Spleen (tissue), 7 donors: Measurements from ENCODE around the gene GLOD5.

Experiments
- POLR2A ChIP-seq, 3 donors: fragments of 450-650 bp; IDR thresholded peaks; one replicate each; pipeline ENCODE4 v1.5.1; 2017; ENCODE audit warnings: antibody characterized with exemption in 3 of 3, mild to moderate bottlenecking in 1 of 3
- TF ChIP-seq, protein P1 (sequence below), 11 experiments: fragments of 200-600 bp in 7 of 11; fragments of 450-650 bp in 4 of 11; sonication (generic) in 4 of 11; IDR thresholded peaks in 8 of 11; conservative IDR thresholded peaks in 3 of 11; 1 replicate in 7 of 11; 2 replicates in 4 of 11; pipeline versions ENCODE4 v1.4.0 to v1.8.0; 2016 to 2021; ENCODE audit warnings: antibody characterized with exemption in 11 of 11, inconsistent platforms in 4 of 11, mild to moderate bottlenecking in 1 of 11
- donor health status: DM: no; HTN: no; CAD: no; lungs with moderate emphysema.
- donor health status: DM: no; HTN: no; CAD: no.
- donor health status: DM: no; HTN: no; CAD: no.

DNA sequence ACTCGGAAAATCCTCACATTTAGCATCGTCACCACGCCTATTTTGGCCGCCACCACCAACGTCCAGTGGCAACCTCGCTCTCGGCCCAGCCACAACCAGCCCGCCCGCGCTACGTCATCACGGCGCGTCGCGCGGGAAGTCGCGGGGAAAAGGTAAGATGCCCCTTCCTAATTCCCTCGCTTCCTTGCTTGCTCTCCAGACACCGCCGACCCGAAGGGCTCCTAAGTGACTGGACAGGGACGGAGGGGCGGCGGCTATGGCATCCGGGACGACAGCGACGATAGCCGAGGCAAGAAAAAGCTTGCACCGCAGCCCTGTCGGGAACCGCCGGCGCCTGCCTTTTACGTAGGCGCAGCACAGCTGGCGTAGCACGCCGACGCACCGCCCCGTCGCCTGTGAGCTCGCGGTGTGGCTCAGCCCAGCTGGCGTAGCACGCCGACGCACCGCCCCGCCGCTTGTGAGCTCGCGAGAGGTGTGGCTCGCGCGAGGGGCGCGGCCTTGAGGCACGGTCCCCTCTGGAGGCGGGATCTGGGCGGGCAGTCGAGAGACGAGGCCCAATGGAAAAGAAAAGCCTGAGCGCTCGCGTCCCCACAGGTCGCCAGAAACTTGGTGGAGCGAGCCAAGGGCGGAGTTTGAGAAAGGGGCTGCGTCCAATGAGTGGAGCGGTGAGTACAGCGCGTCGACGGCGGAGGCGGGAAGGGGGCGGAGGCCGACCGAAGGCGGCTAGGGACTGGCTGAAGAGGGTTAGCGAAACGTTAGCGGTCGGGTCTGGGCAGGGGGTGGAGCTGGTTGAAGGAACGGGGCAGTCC, 39.9 kb downstream of the GLOD5 start, which contains the start of gene HDAC6:
- TF ChIP-seq POLR2A (IDR thresholded peaks at IDR 0.05) = no peak
- TF ChIP-seq, protein P1, sequence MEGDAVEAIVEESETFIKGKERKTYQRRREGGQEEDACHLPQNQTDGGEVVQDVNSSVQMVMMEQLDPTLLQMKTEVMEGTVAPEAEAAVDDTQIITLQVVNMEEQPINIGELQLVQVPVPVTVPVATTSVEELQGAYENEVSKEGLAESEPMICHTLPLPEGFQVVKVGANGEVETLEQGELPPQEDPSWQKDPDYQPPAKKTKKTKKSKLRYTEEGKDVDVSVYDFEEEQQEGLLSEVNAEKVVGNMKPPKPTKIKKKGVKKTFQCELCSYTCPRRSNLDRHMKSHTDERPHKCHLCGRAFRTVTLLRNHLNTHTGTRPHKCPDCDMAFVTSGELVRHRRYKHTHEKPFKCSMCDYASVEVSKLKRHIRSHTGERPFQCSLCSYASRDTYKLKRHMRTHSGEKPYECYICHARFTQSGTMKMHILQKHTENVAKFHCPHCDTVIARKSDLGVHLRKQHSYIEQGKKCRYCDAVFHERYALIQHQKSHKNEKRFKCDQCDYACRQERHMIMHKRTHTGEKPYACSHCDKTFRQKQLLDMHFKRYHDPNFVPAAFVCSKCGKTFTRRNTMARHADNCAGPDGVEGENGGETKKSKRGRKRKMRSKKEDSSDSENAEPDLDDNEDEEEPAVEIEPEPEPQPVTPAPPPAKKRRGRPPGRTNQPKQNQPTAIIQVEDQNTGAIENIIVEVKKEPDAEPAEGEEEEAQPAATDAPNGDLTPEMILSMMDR (IDR thresholded peaks at IDR 0.05 in 8 of 11, conservative IDR thresholded peaks at IDR 0.05 in 3 of 11) = peak in 8 of 11 experiments; percentile 18 to 47 (median 29)
